Measurements from ENCODE around the gene ADISSP. TPM values are rescaled to one million over a fixed set of nuclear protein-coding genes. Genes with fewer than 3 reads are reported as not detected.
A peak's percentile ranks its signal among the peaks of the same experiment; 100 is the strongest.

The ADISSP gene
- total RNA-seq, 5 donors from 2014 or later (not counting 1 experiment from before 2014, with no cell fraction given), result 16.2 to 28.7 (median 22.6) TPM

DNA sequence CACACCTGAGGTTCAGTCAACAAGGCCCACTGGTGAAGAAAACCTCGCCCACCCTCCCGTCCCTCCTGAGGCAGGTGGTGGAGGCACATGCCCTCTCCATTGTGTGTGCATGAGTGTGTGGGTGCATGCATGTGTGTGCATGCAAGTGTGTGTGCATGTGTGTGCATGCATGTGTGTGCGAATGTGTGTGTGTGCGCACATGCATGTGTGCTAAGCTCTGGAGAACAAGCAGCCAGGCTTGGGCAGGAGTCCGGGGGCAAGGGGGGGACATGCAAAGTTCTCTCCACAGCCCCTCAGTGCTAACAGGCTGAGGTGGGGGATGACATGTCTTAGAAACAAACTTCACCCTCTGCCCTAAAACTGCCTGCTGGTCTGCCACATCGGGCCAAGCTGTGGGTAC, 38.2 kb downstream of the ADISSP start:
- ATAC-seq (replicated peaks in 1 of 4) (no peak), DNase-seq (no peak)
- peaks cover 0 to 3% (median 0%) of the 10 kb centered on the region in 3 donors for H3K4me1 Mint-ChIP-seq
- H3K27me3 Mint-ChIP-seq, result peaks cover 49 to 67% of the 10 kb centered on the region in 2 donors
- no peak overlapping the region for H3K27ac Mint-ChIP-seq
- H3K9me3 Mint-ChIP-seq, result no peaks in the 10 kb centered on the region
- no peaks in the 10 kb centered on the region for H3K9me3 ChIP-seq
- H3K27ac ChIP-seq (ENCODE audit: low read length), result no peak overlapping the region
- H3K36me3 Mint-ChIP-seq, result no peaks in the 10 kb centered on the region
- H3K4me3 ChIP-seq (ENCODE audit: control insufficient read depth in 1 of 2, extremely low read depth in 1 of 2, low read length in 1 of 2), result no peak overlapping the region
- ChIA-PET POLR2A (no interaction called here), CTCF (no interaction called here)
- peaks cover 2 to 72% of the 10 kb centered on the region in 2 experiments for H3K27me3 ChIP-seq (replicated peaks in 1 of 2; ENCODE audit: control insufficient read depth in 2 of 2, extremely low read depth in 1 of 2, insufficient read depth in 2 of 2, low read length in 1 of 2)
- H3K4me3 Mint-ChIP-seq, result no peak overlapping the region
- WGBS (ENCODE audit: insufficient coverage), result 85% methylated on average over 4 of the region's 6 CpGs
- peaks cover 0 to 5% of the 10 kb centered on the region in 2 experiments for H3K4me1 ChIP-seq (ENCODE audit: control insufficient read depth in 1 of 2, extremely low read depth in 1 of 2, insufficient read depth in 2 of 2, low read length in 2 of 2)
- no peaks in the 10 kb centered on the region for H3K36me3 ChIP-seq (ENCODE audit: control insufficient read depth in 2 of 2, extremely low read depth in 1 of 2, insufficient read depth in 1 of 2, low read length in 1 of 2)

DNA sequence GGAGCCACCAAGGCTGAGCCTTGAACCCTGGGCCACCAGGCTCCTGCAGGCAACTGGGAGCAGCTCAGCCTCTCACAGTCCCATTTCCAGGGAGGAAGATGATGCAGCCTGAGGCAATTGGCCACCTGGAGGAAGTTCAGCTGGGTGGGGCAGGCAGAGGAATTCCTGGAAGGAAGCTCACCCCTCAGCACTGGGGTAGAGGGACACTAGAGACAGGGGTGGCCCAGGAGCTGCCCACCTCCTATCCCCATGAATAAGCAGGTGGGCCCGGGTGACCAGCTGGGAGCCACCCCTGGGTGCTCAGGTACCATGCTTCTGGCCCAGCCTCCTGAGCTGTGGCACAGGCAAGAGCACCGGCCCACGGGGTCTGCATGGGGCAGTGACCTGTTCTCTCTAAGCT, 38.7 kb downstream of the ADISSP start:
- CTCF ChIA-PET, result no interaction called here
- Mint-ChIP-seq H3K36me3 (no peaks in the 10 kb centered on the region), H3K27ac (no peak overlapping the region), H3K4me1 (peaks cover 0 to 3% (median 0%) of the 10 kb centered on the region in 3 donors), H3K4me3 (no peak overlapping the region), H3K9me3 (no peaks in the 10 kb centered on the region), H3K27me3 (peaks cover 52 to 68% of the 10 kb centered on the region in 2 donors)
- POLR2A ChIA-PET, result no interaction called here
- H3K27me3 ChIP-seq (replicated peaks in 1 of 2; ENCODE audit: control insufficient read depth in 2 of 2, extremely low read depth in 1 of 2, insufficient read depth in 2 of 2, low read length in 1 of 2), result peaks cover 2 to 72% of the 10 kb centered on the region in 2 experiments
- no peak overlapping the region for H3K4me3 ChIP-seq (ENCODE audit: control insufficient read depth in 1 of 2, extremely low read depth in 1 of 2, low read length in 1 of 2)
- ATAC-seq (replicated peaks in 1 of 4) (no peak), DNase-seq (no peak)
- H3K9me3 ChIP-seq, result no peaks in the 10 kb centered on the region
- H3K4me1 ChIP-seq (ENCODE audit: control insufficient read depth in 1 of 2, extremely low read depth in 1 of 2, insufficient read depth in 2 of 2, low read length in 2 of 2), result peaks cover 0 to 5% of the 10 kb centered on the region in 2 experiments
- no CpG with 5 or more reads among the region's 3 CpGs for WGBS (ENCODE audit: insufficient coverage)
- H3K27ac ChIP-seq (ENCODE audit: low read length), result no peak overlapping the region
- no peaks in the 10 kb centered on the region for H3K36me3 ChIP-seq (ENCODE audit: control insufficient read depth in 2 of 2, extremely low read depth in 1 of 2, insufficient read depth in 1 of 2, low read length in 1 of 2)

DNA sequence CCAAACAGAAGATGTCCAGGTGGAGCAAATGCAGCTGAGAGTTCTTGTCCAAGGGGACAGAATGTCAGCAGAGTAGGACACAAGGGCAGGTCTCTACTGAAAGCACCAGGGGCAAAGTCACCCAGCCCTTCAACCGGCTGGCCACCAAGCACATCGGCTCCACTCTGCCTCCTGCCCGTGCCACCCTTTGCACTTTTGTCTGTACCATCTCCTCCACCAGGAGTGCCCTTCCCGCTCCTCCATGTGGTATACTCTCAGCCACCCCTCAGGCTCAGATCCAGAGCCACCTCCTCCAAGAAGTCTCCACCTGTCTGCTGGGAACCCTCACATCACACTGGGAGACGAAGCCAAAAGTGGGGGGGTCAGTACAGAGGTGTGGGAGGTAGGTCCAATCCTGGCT, 39.2 kb downstream of the ADISSP start:
- peaks cover 49 to 64% of the 10 kb centered on the region in 2 donors for H3K27me3 Mint-ChIP-seq
- peaks cover 0 to 3% (median 0%) of the 10 kb centered on the region in 3 donors for H3K4me1 Mint-ChIP-seq
- no peaks in the 10 kb centered on the region for H3K36me3 ChIP-seq (ENCODE audit: control insufficient read depth in 2 of 2, extremely low read depth in 1 of 2, insufficient read depth in 1 of 2, low read length in 1 of 2)
- ATAC-seq (replicated peaks in 1 of 4) (no peak), DNase-seq (no peak)
- H3K27ac Mint-ChIP-seq, result peak overlapping the region; percentile 28 to 52
- no peak overlapping the region for H3K27ac ChIP-seq (ENCODE audit: low read length)
- no peaks in the 10 kb centered on the region for H3K9me3 Mint-ChIP-seq
- H3K4me3 Mint-ChIP-seq, result no peak overlapping the region
- CTCF ChIA-PET, result no interaction called here
- POLR2A ChIA-PET, result no interaction called here
- H3K9me3 ChIP-seq, result no peaks in the 10 kb centered on the region
- H3K27me3 ChIP-seq (replicated peaks in 1 of 2; ENCODE audit: control insufficient read depth in 2 of 2, extremely low read depth in 1 of 2, insufficient read depth in 2 of 2, low read length in 1 of 2), result peaks cover 2 to 67% of the 10 kb centered on the region in 2 experiments
- WGBS (ENCODE audit: insufficient coverage), result 79% methylated on average over 4 of the region's 5 CpGs
- no peaks in the 10 kb centered on the region for H3K36me3 Mint-ChIP-seq
- peaks cover 0 to 5% of the 10 kb centered on the region in 2 experiments for H3K4me1 ChIP-seq (ENCODE audit: control insufficient read depth in 1 of 2, extremely low read depth in 1 of 2, insufficient read depth in 2 of 2, low read length in 2 of 2)
- no peak overlapping the region for H3K4me3 ChIP-seq (ENCODE audit: control insufficient read depth in 1 of 2, extremely low read depth in 1 of 2, low read length in 1 of 2)

DNA sequence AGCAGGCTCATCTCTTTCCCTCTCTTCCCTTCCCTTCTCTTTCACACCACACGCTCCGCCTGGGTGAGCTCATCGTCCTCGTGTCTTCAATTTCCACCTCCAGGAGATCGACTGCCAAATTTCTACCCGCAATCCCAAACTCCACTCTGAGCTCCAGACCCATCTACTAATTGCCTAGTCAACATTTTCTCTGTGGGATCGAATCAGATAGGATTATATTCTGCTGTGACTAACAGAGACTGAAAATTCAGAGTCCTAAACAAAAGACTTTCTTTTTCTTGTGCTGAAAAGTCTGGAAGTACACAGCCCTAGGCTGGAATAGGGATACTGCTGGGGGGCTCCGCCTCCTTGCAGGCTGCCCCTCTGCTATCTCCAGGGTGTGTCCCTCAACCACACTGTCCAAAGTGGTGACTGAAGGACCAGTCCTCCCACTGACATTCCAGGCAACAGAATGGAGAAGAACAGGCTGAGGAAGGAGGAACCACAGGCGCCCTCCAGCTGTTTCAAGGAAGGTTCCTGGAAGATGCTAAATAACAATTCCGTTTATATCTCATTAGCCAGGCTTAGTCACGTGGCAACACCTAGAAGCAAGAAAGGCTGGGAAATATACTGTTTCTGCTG, 40.0 kb downstream of the ADISSP start:
- ChIA-PET CTCF (no interaction called here), POLR2A (no interaction called here)
- peaks cover 0 to 3% (median 0%) of the 10 kb centered on the region in 3 donors for H3K4me1 Mint-ChIP-seq
- ATAC-seq (replicated peaks in 1 of 4) (no peak), DNase-seq (no peak)
- peaks cover 2 to 59% of the 10 kb centered on the region in 2 experiments for H3K27me3 ChIP-seq (replicated peaks in 1 of 2; ENCODE audit: control insufficient read depth in 2 of 2, extremely low read depth in 1 of 2, insufficient read depth in 2 of 2, low read length in 1 of 2)
- H3K4me3 Mint-ChIP-seq, result no peak overlapping the region
- no peaks in the 10 kb centered on the region for H3K36me3 Mint-ChIP-seq
- H3K27me3 Mint-ChIP-seq, result peaks cover 44 to 62% of the 10 kb centered on the region in 2 donors
- H3K9me3 Mint-ChIP-seq, result no peaks in the 10 kb centered on the region
- peaks cover 0 to 2% of the 10 kb centered on the region in 2 experiments for H3K4me1 ChIP-seq (ENCODE audit: control insufficient read depth in 1 of 2, extremely low read depth in 1 of 2, insufficient read depth in 2 of 2, low read length in 2 of 2)
- no peak overlapping the region for H3K4me3 ChIP-seq (ENCODE audit: control insufficient read depth in 1 of 2, extremely low read depth in 1 of 2, low read length in 1 of 2)
- 36% methylated on average over 3 of the region's 11 CpGs for WGBS (ENCODE audit: insufficient coverage)
- no peaks in the 10 kb centered on the region for H3K9me3 ChIP-seq
- H3K27ac ChIP-seq (ENCODE audit: low read length), result no peak overlapping the region
- peak overlapping the region in 1 of 2 donors; percentile 47 for H3K27ac Mint-ChIP-seq
- H3K36me3 ChIP-seq (ENCODE audit: control insufficient read depth in 2 of 2, extremely low read depth in 1 of 2, insufficient read depth in 1 of 2, low read length in 1 of 2), result no peaks in the 10 kb centered on the region

DNA sequence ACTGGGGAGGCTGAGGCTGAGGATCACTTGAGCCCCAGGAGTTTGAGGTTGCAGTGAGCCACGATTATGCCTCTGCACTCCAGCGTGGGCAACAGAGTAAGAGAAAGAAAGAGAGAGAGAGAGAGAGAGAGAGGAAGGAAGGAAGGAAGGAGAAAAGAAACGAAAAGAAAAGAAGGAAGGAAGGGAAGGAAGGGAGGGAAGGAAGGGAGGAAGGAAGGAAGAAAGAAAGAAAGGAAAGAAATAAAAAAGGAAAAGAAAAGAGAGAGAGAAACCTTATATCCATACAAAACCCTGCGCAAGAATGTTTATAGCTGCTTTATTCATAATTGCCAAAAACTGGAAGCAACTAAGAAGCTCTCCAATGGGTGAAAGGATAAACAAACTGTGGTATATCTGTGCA, 43.2 kb downstream of the ADISSP start:
- peaks cover 0 to 7% (median 2%) of the 10 kb centered on the region in 3 donors for H3K4me1 Mint-ChIP-seq
- H3K9me3 Mint-ChIP-seq, result no peaks in the 10 kb centered on the region
- H3K27me3 ChIP-seq (replicated peaks in 1 of 2; ENCODE audit: control insufficient read depth in 2 of 2, extremely low read depth in 1 of 2, insufficient read depth in 2 of 2, low read length in 1 of 2), result peaks cover 2 to 34% of the 10 kb centered on the region in 2 experiments
- H3K9me3 ChIP-seq, result no peaks in the 10 kb centered on the region
- H3K4me1 ChIP-seq (ENCODE audit: control insufficient read depth in 1 of 2, extremely low read depth in 1 of 2, insufficient read depth in 2 of 2, low read length in 2 of 2), result no peaks in the 10 kb centered on the region
- ATAC-seq (replicated peaks in 1 of 4), result no peak
- H3K4me3 Mint-ChIP-seq, result no peak overlapping the region
- H3K27me3 Mint-ChIP-seq, result peaks cover 42 to 53% of the 10 kb centered on the region in 2 donors
- H3K36me3 ChIP-seq (ENCODE audit: control insufficient read depth in 2 of 2, extremely low read depth in 1 of 2, insufficient read depth in 1 of 2, low read length in 1 of 2), result no peaks in the 10 kb centered on the region
- no CpG with 5 or more reads among the region's 4 CpGs for WGBS (ENCODE audit: insufficient coverage)
- POLR2A ChIA-PET, result no interaction called here
- no peak overlapping the region for H3K4me3 ChIP-seq (ENCODE audit: control insufficient read depth in 1 of 2, extremely low read depth in 1 of 2, low read length in 1 of 2)
- DNase-seq, result no peak
- CTCF ChIA-PET, result interaction anchor here (0.5 to 0.6 kb wide), 2 partner anchors 146 to 1427 kb away, joined by 3 read pairs; no protein-coding TSS in a partner anchor
- H3K36me3 Mint-ChIP-seq, result no peaks in the 10 kb centered on the region
- H3K27ac ChIP-seq (ENCODE audit: low read length), result no peak overlapping the region
- no peak overlapping the region for H3K27ac Mint-ChIP-seq

DNA sequence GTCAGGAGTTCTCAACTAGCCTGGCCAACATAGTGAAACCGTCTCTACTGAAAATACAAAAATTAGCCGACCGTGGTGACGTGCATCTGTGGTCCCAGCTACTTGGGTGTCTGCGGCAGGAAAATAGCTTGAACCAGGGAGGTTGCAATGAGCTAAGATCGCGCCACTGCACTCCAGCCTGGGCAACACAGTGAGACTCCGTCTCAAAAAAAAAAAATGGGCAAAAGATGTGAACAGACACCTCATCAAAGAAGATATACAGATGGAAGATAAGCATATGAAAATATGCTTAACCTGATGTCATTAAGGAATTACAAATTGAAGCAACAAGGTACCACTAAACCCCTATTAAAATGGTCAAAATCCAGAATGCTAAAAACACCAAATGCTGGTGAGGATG, 44.3 kb downstream of the ADISSP start:
- H3K9me3 ChIP-seq, result no peaks in the 10 kb centered on the region
- no peaks in the 10 kb centered on the region for H3K36me3 ChIP-seq (ENCODE audit: control insufficient read depth in 2 of 2, extremely low read depth in 1 of 2, insufficient read depth in 1 of 2, low read length in 1 of 2)
- peaks cover 38 to 47% of the 10 kb centered on the region in 2 donors for H3K27me3 Mint-ChIP-seq
- DNase-seq (no peak), ATAC-seq (replicated peaks in 1 of 4) (no peak)
- no peak overlapping the region for H3K4me3 ChIP-seq (ENCODE audit: control insufficient read depth in 1 of 2, extremely low read depth in 1 of 2, low read length in 1 of 2)
- H3K9me3 Mint-ChIP-seq, result no peaks in the 10 kb centered on the region
- ChIA-PET POLR2A (no interaction called here), CTCF (no interaction called here)
- peaks cover 0 to 7% (median 2%) of the 10 kb centered on the region in 3 donors for H3K4me1 Mint-ChIP-seq
- no peak overlapping the region for H3K27ac ChIP-seq (ENCODE audit: low read length)
- H3K4me3 Mint-ChIP-seq, result no peak overlapping the region
- 92% methylated on average over 5 of the region's 8 CpGs for WGBS (ENCODE audit: insufficient coverage)
- peaks cover 2 to 31% of the 10 kb centered on the region in 2 experiments for H3K27me3 ChIP-seq (replicated peaks in 1 of 2; ENCODE audit: control insufficient read depth in 2 of 2, extremely low read depth in 1 of 2, insufficient read depth in 2 of 2, low read length in 1 of 2)
- H3K27ac Mint-ChIP-seq, result no peak overlapping the region
- H3K4me1 ChIP-seq (ENCODE audit: control insufficient read depth in 1 of 2, extremely low read depth in 1 of 2, insufficient read depth in 2 of 2, low read length in 2 of 2), result no peaks in the 10 kb centered on the region
- H3K36me3 Mint-ChIP-seq, result no peaks in the 10 kb centered on the region
